ENCODE results near the gene JPH2.

GRCh38 chr20:44170816-44171410 is 16.1 kb downstream of the JPH2 start:
- TF ChIP-seq CTCF (IDR thresholded peaks at IDR 0.05; ENCODE audit: low read depth, low read length) (no peak), MAX (IDR thresholded peaks at IDR 0.05; ENCODE audit: low read depth, low read length) (no peak)
